Activated naive CD8-positive, alpha-beta T cell (primary cell): ENCODE results near the gene SLC9A6.
"Not testable (repeated sequence)": the region's sequence is repeated elsewhere in the genome, so short reads cannot be mapped to it uniquely, and the experiment has no call there.

Source experiments
- H3K27ac Mint-ChIP-seq: one replicate; pipeline ENCODE4 v1.8.0; 2021; ENCODE audit warnings: mixed read lengths
- H3K27me3 Mint-ChIP-seq: one replicate; pipeline ENCODE4 v1.8.0; 2021; ENCODE audit warnings: mixed read lengths
- H3K36me3 Mint-ChIP-seq: one replicate; pipeline ENCODE4 v1.8.0; 2021; ENCODE audit warnings: mixed read lengths
- H3K4me1 Mint-ChIP-seq: one replicate; pipeline ENCODE4 v1.8.0; 2021; ENCODE audit warnings: low read depth, mixed read lengths
- H3K4me3 Mint-ChIP-seq: one replicate; pipeline ENCODE4 v1.8.0; 2021; ENCODE audit warnings: mild to moderate bottlenecking, mixed read lengths
- H3K9me3 Mint-ChIP-seq: one replicate; pipeline ENCODE4 v1.8.0; 2021; ENCODE audit warnings: low read depth, mixed read lengths

The SLC9A6 gene

DNA sequence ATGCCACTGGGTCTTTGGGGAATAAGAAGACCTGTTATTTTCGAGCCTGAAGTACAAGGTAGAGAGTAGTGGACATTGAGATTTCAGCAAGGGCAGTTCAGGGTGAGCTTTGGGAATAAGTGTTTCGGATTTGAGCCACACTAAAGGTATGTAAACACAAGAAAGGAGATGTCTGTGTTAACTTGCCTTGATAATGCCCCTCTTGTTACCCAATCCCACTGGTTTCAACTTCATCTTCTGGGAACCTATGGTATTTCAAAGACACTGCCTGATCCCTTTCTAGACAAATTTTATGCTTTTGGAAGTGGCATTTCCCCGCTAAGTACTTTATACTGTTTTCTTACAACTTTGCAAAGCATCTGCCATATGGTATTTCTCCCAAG is 79.4 kb downstream of the SLC9A6 start:
- peaks cover 17% of the 10 kb centered on the region for H3K4me1 Mint-ChIP-seq
- peak overlapping the region; percentile 17 for H3K27ac Mint-ChIP-seq
- no peaks in the 10 kb centered on the region for H3K9me3 Mint-ChIP-seq
- no peak overlapping the region for H3K4me3 Mint-ChIP-seq
- H3K27me3 Mint-ChIP-seq: no peaks in the 10 kb centered on the region
- no peaks in the 10 kb centered on the region for H3K36me3 Mint-ChIP-seq

DNA sequence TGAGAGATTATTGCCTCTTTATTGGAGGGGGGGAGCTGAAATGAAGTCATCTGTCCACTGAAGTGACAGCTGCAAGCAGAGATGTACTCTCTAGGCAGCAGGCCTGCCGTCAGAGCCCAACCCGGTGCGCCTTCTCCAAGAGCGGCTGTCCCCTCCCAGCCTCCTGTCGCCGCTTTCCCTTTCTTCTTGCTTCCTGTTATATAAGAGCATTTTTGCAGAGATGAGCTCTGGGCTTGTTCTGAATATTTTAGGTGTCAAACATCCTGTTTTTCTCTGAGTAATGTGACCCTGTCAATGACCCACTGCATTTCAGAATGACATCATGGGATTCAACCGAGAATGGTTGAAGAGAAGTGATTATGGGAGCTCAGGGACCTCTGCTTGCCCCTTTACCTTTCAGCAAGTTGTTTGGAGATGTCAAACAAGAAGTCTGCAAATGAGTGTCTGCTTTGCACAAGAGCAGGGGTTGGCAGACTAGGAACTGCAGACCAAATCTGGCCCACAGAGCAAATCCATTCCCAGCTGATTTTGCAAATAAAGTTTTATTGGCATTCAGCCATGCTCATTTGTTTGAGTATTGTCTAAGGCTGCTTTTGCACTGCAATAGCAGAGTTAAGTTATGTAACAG is 79.9 kb downstream of the SLC9A6 start:
- Mint-ChIP-seq H3K4me1 (peaks cover 18% of the 10 kb centered on the region), H3K27ac (peak overlapping the region; percentile 17), H3K4me3 (peak overlapping the region; percentile 30), H3K36me3 (no peaks in the 10 kb centered on the region), H3K9me3 (no peaks in the 10 kb centered on the region), H3K27me3 (no peaks in the 10 kb centered on the region)

DNA sequence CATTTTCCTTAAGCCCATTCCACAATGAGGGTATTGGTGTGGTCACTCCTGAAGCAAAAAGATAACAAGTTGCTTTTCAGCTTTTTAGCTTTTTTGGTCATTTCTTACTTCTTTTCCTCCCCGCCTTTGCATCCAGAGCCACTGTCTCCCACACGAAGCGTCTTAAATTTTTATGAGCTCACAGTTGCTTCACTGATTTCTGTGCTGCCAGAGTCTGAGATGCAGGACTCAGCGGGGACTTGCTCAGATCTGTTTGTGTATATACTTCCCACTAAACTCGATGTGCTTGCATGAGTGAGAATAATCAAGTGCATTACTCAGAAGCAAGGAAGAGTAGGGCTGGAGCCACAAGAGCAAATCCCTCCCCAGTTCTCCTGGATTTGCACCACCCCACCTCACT is 81.9 kb downstream of the SLC9A6 start:
- Mint-ChIP-seq H3K27ac (no peak overlapping the region), H3K4me1 (peaks cover 29% of the 10 kb centered on the region), H3K9me3 (no peaks in the 10 kb centered on the region), H3K4me3 (no peak overlapping the region), H3K36me3 (no peaks in the 10 kb centered on the region), H3K27me3 (no peaks in the 10 kb centered on the region)

DNA sequence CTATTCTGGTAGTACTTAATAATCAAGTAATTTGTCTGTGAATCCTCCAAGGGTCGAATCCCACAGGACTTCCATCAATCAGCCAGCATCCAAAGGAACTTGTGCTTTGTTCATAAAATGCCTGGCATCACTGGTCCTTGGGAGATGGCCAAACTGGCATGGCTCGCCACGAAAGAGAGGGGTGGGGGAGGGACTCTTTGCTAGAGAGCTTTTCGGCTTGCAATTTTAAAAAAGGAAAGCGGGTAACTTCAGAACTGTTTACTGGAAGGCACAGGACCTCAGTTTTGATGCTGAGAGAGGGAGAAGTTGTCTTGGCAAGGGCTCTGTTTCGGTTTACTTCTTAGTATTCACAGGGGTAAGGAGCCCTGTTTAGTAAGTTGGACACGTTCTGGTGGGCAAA is 82.7 kb downstream of the SLC9A6 start:
- Mint-ChIP-seq H3K36me3 (no peaks in the 10 kb centered on the region), H3K4me1 (peaks cover 29% of the 10 kb centered on the region), H3K4me3 (no peak overlapping the region), H3K27ac (peak overlapping the region; percentile 8), H3K27me3 (no peaks in the 10 kb centered on the region), H3K9me3 (no peaks in the 10 kb centered on the region)

DNA sequence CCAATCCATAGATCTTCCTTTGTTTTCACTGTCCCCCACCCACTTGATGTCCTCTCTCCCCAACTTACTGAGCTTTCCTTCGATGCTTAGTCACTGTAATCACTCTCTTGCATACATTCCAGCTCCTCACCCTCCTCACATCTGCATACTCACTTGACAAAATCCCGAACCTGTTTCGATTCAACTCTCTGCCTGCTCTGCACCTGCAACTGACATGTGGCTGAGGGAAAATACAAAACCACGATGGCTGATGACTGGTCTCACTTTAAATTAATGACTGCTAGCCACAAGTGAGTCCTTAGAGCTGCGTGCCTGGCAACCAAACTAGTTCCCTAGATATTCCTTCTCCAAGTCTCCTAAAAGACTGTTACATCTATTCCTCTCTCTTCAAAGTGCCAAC is 91.7 kb downstream of the SLC9A6 start:
- H3K27me3 Mint-ChIP-seq: peaks cover 2% of the 10 kb centered on the region
- no peaks in the 10 kb centered on the region for H3K9me3 Mint-ChIP-seq
- no peak overlapping the region for H3K27ac Mint-ChIP-seq
- H3K4me1 Mint-ChIP-seq: no peaks in the 10 kb centered on the region
- H3K36me3 Mint-ChIP-seq: no peaks in the 10 kb centered on the region
- H3K4me3 Mint-ChIP-seq: no peak overlapping the region

DNA sequence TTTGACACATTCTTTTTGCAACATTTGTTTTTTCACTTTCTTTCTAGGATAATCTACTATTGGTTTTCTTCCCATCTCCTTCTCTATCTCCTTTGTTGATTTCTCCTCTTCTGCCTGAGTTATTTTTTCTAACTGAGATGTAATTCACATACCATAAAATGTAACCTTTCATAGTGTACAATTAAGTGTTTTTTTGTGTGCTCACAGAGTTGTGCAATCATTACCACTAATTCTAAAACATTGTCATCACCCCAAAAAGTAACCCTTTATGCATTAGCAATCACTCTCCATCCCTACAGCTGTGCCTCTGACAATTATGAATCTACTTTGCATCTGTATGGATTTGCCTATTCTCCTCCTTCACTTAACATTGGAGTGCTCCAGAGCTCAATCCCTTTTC is 95.5 kb downstream of the SLC9A6 start:
- Mint-ChIP-seq H3K4me1 (no peaks in the 10 kb centered on the region), H3K36me3 (no peaks in the 10 kb centered on the region)

DNA sequence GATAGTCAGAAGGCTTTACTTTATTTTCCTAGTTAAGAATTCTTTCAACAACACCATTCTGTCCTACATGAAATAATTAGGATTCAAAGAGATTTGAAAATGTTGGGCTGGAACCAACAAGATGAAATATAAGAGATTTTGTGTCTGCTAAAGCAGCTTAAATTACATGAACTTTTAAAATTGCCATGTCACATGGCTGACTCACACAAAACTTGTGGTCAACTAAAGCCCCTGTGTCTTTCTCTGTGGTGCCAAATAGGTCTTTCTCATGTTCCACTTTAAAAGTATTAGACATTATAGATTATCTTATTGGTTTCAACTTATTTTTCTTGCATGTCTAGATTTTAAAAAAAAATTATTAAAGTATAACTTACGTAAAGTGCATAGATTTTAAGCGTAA is 101.3 kb downstream of the SLC9A6 start:
- Mint-ChIP-seq H3K9me3 (no peaks in the 10 kb centered on the region), H3K4me3 (no peak overlapping the region), H3K27me3 (no peaks in the 10 kb centered on the region), H3K4me1 (no peaks in the 10 kb centered on the region), H3K36me3 (no peaks in the 10 kb centered on the region), H3K27ac (no peak overlapping the region)

More for the DNA sequence above, 95.5 kb downstream of the SLC9A6 start:
- H3K27ac Mint-ChIP-seq: no peak overlapping the region
- H3K27me3 Mint-ChIP-seq: peaks cover 2% of the 10 kb centered on the region
- no peaks in the 10 kb centered on the region for H3K9me3 Mint-ChIP-seq
- H3K4me3 Mint-ChIP-seq: no peak overlapping the region

DNA sequence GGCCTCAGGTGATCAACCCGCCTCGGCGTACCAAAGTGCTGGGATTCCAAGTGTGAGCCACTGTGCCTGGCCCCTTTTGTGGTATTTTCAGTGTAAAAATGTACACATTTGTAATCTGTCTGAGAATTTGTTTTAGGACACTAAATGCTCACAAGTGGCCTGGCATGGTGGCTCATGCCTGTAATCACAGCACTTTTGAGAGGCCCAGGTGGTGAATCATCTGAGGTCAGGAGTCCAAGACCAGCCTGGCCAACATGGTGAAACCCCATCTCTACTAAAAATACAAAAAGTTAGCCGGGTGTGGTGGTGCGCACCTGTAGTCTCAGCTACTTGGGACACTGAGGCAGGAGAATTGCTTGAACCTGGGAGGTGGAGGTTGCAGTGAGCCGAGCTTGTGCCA is 106.7 kb downstream of the SLC9A6 start:
- H3K4me1 Mint-ChIP-seq, H3K4me3 Mint-ChIP-seq, H3K27ac Mint-ChIP-seq, H3K36me3 Mint-ChIP-seq, H3K27me3 Mint-ChIP-seq, H3K9me3 Mint-ChIP-seq: not testable (repeated sequence)

DNA sequence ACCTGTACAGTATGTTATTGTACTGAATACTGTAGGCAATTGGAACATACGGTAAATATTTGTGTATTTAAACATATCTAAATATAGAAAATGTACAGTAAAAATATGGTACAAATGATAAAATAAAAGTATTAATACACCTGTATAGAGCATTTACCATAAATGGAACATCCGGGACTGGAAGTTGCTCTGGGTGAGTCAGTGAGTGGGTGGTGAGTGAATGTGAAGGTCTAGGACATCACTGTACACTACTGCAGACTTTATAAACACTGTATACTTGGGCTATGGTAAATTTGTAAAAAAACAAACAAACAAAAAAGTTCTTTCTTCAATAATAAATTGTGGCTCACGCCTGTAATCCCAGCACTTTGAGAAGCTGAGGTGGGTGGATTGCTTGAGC is 109.7 kb downstream of the SLC9A6 start:
- no peaks in the 10 kb centered on the region for H3K27me3 Mint-ChIP-seq
- no peak overlapping the region for H3K27ac Mint-ChIP-seq

More for the DNA sequence above, 109.7 kb downstream of the SLC9A6 start:
- no peak overlapping the region for H3K4me3 Mint-ChIP-seq
- no peaks in the 10 kb centered on the region for H3K4me1 Mint-ChIP-seq
- H3K9me3 Mint-ChIP-seq: no peaks in the 10 kb centered on the region
- no peaks in the 10 kb centered on the region for H3K36me3 Mint-ChIP-seq
